Thyroid gland (tissue), 4 donors: ENCODE data around the gene DAB1. TPM values are rescaled to one million over a fixed set of nuclear protein-coding genes. Genes with fewer than 3 reads are reported as not detected.

ENCODE experiments used
- DNase-seq, 2 donors: peaks; one replicate each; pipeline ENCODE4 v3.0.0-alpha.2; 2019
- H3K27ac ChIP-seq, 3 donors: fragments of 200-600 bp; sonication (generic); 1 replicate in 2 of 3; 2 replicates in 1 of 3; pipeline ENCODE4 v1.5.1; 2016 to 2019; ENCODE audit warnings: mild to moderate bottlenecking in 1 of 3, moderate library complexity in 1 of 3
- H3K27me3 ChIP-seq: fragments of 200-600 bp; sonication (generic); one replicate; pipeline ENCODE4 v1.5.1; 2019
- H3K36me3 ChIP-seq, 2 donors: fragments of 200-600 bp; sonication (generic); one replicate each; pipeline ENCODE4 v1.5.1; 2016 to 2019
- H3K4me1 ChIP-seq, 2 donors: fragments of 200-600 bp; sonication (generic); one replicate each; pipeline ENCODE4 v1.5.1; 2017 to 2019
- H3K4me3 ChIP-seq, 3 donors: fragments of 200-600 bp; sonication (generic); replicated peaks in 1 of 3; 1 replicate in 2 of 3; 2 replicates in 1 of 3; pipeline ENCODE4 v1.5.1; 2016; ENCODE audit warnings: mild to moderate bottlenecking in 1 of 3
- H3K9me3 ChIP-seq: fragments of 200-600 bp; sonication (generic); one replicate; pipeline ENCODE4 v1.5.1; 2017
- POLR2A ChIP-seq, 2 donors: fragments of 450-650 bp; IDR thresholded peaks; one replicate each; pipeline ENCODE4 v1.6.1; 2017; ENCODE audit warnings: antibody characterized with exemption in 2 of 2, mild to moderate bottlenecking in 2 of 2, moderate library complexity in 1 of 2
- WGBS, 2 donors: methylation state at CpG; one replicate each; pipeline ENCODE4 v1.1.5; 2017; 5-methylcytosine and 5-hydroxymethylcytosine counted together
- intact Hi-C: fragments of 100-400 bp; cut with DNase I; formaldehyde crosslinking; loops from one replicate; pipeline ENCODE4 v1.15.1; 2023
- total RNA-seq, 4 donors: library from RNA; depleted of rRNA; stranded (reverse); fragments of >200 nt; gene quantifications; one replicate each; pipeline ENCODE4 v1.2.3, GENCODE V29; 2016
- TF ChIP-seq, protein P1 (sequence below), 6 experiments: fragments of 200-600 bp in 3 of 6; fragments of 450-650 bp in 3 of 6; sonication (generic) in 3 of 6; IDR thresholded peaks; one replicate each; pipeline ENCODE4 v1.5.1; 2016 to 2019; ENCODE audit warnings: antibody characterized with exemption in 6 of 6, mild to moderate bottlenecking in 2 of 6, inconsistent platforms in 1 of 6, moderate library complexity in 1 of 6

The DAB1 gene
- total RNA-seq, 4 donors from 2014 or later, result under 0.01 to 0.83 (median 0.21) TPM

DNA sequence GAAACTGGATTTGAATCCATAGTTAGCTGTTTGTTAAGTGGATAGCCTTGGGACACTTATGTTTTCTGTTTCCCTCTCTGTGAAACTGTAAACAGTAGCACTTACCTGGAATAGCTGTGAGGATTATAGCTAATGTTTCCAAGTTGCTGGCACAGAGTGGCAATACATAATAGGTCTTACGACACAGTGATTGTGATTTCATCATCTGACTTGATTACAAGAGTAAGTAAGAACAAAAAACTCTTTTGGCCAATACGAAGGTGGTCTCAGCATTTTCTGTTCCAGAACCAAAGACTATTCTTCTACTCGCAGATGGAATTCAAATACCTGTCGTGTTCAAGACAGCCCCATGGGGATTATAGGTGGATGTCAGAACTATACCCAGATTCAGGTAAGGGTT lies 460.2 kb downstream of the DAB1 start:
- no peaks in the 10 kb centered on the region for H3K36me3 ChIP-seq
- 88 to 89% methylated on average over 4 of the region's 4 CpGs for WGBS, 2 donors
- H3K9me3 ChIP-seq, result no peaks in the 10 kb centered on the region
- intact Hi-C loops, result no loop called here
- no peak for TF ChIP-seq POLR2A (IDR thresholded peaks at IDR 0.05)
- TF ChIP-seq, protein P1, sequence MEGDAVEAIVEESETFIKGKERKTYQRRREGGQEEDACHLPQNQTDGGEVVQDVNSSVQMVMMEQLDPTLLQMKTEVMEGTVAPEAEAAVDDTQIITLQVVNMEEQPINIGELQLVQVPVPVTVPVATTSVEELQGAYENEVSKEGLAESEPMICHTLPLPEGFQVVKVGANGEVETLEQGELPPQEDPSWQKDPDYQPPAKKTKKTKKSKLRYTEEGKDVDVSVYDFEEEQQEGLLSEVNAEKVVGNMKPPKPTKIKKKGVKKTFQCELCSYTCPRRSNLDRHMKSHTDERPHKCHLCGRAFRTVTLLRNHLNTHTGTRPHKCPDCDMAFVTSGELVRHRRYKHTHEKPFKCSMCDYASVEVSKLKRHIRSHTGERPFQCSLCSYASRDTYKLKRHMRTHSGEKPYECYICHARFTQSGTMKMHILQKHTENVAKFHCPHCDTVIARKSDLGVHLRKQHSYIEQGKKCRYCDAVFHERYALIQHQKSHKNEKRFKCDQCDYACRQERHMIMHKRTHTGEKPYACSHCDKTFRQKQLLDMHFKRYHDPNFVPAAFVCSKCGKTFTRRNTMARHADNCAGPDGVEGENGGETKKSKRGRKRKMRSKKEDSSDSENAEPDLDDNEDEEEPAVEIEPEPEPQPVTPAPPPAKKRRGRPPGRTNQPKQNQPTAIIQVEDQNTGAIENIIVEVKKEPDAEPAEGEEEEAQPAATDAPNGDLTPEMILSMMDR (IDR thresholded peaks at IDR 0.05), result no peak
- H3K27me3 ChIP-seq, result no peaks in the 10 kb centered on the region
- H3K4me1 ChIP-seq, result peaks cover 0 to 5% of the 10 kb centered on the region in 2 donors
- H3K4me3 ChIP-seq, result no peak overlapping the region
- H3K27ac ChIP-seq, result no peak overlapping the region
- DNase-seq, result no peak

DNA sequence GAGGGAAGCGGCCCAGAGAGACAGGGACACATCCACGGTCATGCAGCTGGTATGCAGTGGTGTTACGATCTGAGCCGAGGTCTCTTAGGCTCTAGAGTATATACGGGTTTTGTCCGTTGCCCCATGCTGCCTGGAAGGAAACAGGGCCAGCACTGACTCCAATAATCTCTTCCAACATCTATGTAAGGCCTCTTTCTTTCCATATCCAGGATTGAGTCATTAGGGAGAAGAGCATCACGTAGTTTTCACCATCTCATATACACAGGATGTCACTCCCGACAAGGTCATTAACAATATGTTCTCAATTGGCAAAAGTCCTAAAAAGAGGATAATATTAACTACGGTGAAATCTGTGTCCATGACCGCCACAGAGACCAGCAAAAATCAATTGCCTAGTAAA lies 462.4 kb downstream of the DAB1 start:
- Histone ChIP-seq H3K9me3 (no peaks in the 10 kb centered on the region), H3K36me3 (no peaks in the 10 kb centered on the region), H3K27ac (no peak overlapping the region), H3K27me3 (no peaks in the 10 kb centered on the region), H3K4me3 (no peak overlapping the region), H3K4me1 (peaks cover 0 to 5% of the 10 kb centered on the region in 2 donors)
- 84 to 90% methylated on average over 10 of the region's 10 CpGs for WGBS, 2 donors
- no peak for DNase-seq
- intact Hi-C loops, result no loop called here
- TF ChIP-seq, protein P1 (IDR thresholded peaks at IDR 0.05), result no peak
- no peak for TF ChIP-seq POLR2A (IDR thresholded peaks at IDR 0.05)

DNA sequence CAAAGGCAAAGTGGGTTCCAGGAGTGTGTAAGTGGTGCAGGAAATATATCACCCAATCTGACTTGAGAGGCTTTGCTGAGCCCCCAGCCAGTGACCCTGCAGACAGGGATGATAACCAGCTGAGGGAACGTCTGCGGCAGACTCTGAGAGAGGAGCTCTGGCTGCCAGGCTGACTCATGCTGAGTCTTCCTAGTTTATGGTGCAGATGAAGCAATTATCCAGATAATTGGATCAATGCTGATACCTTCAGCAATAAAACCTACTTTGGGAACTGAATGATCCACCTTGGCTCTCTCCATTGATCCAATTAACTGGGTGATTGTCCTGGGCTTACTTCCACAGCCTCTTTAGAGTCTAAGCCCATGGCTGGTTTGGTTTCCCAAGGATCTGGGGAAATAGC lies 465.3 kb downstream of the DAB1 start:
- H3K27ac ChIP-seq, result no peak overlapping the region
- H3K4me3 ChIP-seq, result no peak overlapping the region
- TF ChIP-seq POLR2A (IDR thresholded peaks at IDR 0.05), result no peak
- TF ChIP-seq, protein P1 (IDR thresholded peaks at IDR 0.05), result no peak
- no peak for DNase-seq
- no peaks in the 10 kb centered on the region for H3K36me3 ChIP-seq
- no peaks in the 10 kb centered on the region for H3K27me3 ChIP-seq
- H3K9me3 ChIP-seq, result no peaks in the 10 kb centered on the region
- 80 to 87% methylated on average over 2 of the region's 2 CpGs for WGBS, 2 donors
- intact Hi-C loops, result no loop called here
- H3K4me1 ChIP-seq, result no peaks in the 10 kb centered on the region

DNA sequence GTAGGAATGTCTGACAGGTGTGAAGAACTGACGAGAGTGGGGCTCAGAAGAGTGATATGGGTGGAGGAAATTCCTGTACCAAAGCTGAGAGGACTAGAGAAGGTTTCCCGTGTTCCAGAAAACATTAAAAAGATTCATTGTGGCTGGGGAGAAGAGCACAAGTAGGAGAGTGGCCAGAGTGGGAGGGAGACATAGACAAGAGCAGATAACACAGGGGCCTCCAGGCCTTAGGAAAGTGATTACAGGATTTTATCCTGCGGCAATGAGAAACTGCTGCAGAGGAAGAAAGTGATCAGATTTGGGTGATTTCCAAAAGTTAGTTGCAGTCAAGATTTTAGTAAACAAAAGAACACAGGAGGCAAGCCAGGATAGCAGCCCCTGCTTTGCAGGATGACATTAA lies 465.9 kb downstream of the DAB1 start:
- whole genome bisulfite sequencing, 2 donors, result 66 to 71% methylated on average over 3 of the region's 3 CpGs
- no peaks in the 10 kb centered on the region for H3K9me3 ChIP-seq
- H3K4me3 ChIP-seq, result no peak overlapping the region
- TF ChIP-seq, protein P1 (IDR thresholded peaks at IDR 0.05), result no peak
- TF ChIP-seq POLR2A (IDR thresholded peaks at IDR 0.05), result no peak
- DNase-seq, result no peak
- intact Hi-C loops, result no loop called here
- H3K27ac ChIP-seq, result no peak overlapping the region
- no peaks in the 10 kb centered on the region for H3K27me3 ChIP-seq
- no peaks in the 10 kb centered on the region for H3K36me3 ChIP-seq
- no peaks in the 10 kb centered on the region for H3K4me1 ChIP-seq

DNA sequence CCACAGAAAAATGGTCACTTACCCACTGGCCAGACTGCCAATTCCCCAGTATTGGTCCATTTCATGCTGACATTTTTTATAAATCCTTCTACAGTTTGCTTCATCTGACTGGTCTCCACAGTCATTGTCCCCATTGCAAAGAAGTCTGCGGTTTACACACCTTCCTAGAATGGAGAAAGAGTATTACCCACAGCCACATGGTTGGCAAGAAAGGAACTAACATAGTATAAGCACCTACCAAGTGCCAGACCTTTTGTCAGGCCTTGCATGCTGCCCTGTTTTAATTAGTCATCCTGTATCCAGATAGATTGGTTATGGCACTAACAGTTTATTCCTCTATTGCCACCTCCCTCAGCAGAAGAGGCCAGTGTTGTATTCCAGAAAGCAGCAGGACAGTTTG lies 469.2 kb downstream of the DAB1 start:
- H3K4me1 ChIP-seq, result no peaks in the 10 kb centered on the region
- H3K36me3 ChIP-seq, result no peaks in the 10 kb centered on the region
- H3K4me3 ChIP-seq, result no peak overlapping the region
- no peak overlapping the region for H3K27ac ChIP-seq
- no peaks in the 10 kb centered on the region for H3K9me3 ChIP-seq
- whole genome bisulfite sequencing, 2 donors, result 94 to 95% methylated on average over 1 of the region's 1 CpG
- no peaks in the 10 kb centered on the region for H3K27me3 ChIP-seq
- DNase-seq, result no peak
- intact Hi-C loops, result no loop called here
- TF ChIP-seq POLR2A (IDR thresholded peaks at IDR 0.05), result no peak
- TF ChIP-seq, protein P1 (IDR thresholded peaks at IDR 0.05), result no peak
